OCI-M2 (cell line): Measurements from ENCODE around the gene GUCY2C.

ENCODE experiments used
- DNase-seq: peaks from one replicate; lab custom pipeline; 2025; ENCODE audit not compliant: unreplicated experiment; lab: John Stamatoyannopoulos, UW

Gene GUCY2C

GRCh38 chr12:14629832-14630710 is 66.3 kb downstream of the GUCY2C start:
- no peak for DNase-seq

GRCh38 chr12:14628771-14629170 is 67.6 kb downstream of the GUCY2C start:
- no peak for DNase-seq

- DNase-seq = no peak
Observed at GRCh38 chr12:14621826-14622225, 74.6 kb downstream of the GUCY2C start.

- no peak for DNase-seq
Observed at GRCh38 chr12:14619741-14620501, 76.5 kb downstream of the GUCY2C start.

- no peak for DNase-seq
Observed at GRCh38 chr12:14618983-14619382, 77.4 kb downstream of the GUCY2C start.

GRCh38 chr12:14614704-14615121 is 81.7 kb downstream of the GUCY2C start:
- DNase-seq = no peak

GRCh38 chr12:14613718-14614117 is 82.7 kb downstream of the GUCY2C start:
- DNase-seq = no peak

- DNase-seq = no peak
Observed at GRCh38 chr12:14612898-14613445, 83.4 kb downstream of the GUCY2C start.

- no peak for DNase-seq
Observed at GRCh38 chr12:14612250-14612649, 84.1 kb downstream of the GUCY2C start.

GRCh38 chr12:14611640-14612203 is 84.7 kb downstream of the GUCY2C start:
- DNase-seq = no peak

- no peak for DNase-seq
Observed at GRCh38 chr12:14607568-14607967, 88.8 kb downstream of the GUCY2C start.

GRCh38 chr12:14605401-14605989 is 90.9 kb downstream of the GUCY2C start:
- DNase-seq = no peak

GRCh38 chr12:14601692-14602478 is 94.5 kb downstream of the GUCY2C start:
- no peak for DNase-seq

- no peak for DNase-seq
Observed at GRCh38 chr12:14597480-14597879, 98.9 kb downstream of the GUCY2C start.

- DNase-seq = no peak
Observed at GRCh38 chr12:14591719-14592118, 104.7 kb downstream of the GUCY2C start.

GRCh38 chr12:14589169-14590004 is 107.0 kb downstream of the GUCY2C start:
- no peak for DNase-seq

- no peak for DNase-seq
Observed at GRCh38 chr12:14588571-14588970, 107.8 kb downstream of the GUCY2C start.

GRCh38 chr12:14578646-14579045 is 117.8 kb downstream of the GUCY2C start:
- DNase-seq = no peak

- DNase-seq = no peak
Observed at GRCh38 chr12:14577344-14577743, 119.1 kb downstream of the GUCY2C start.
